Astrocyte of the cerebellum (primary cell): ENCODE results near the gene OR4D9.

Experiments
- DNase-seq: peaks from one replicate; pipeline ENCODE4 v3.0.0-alpha.2; 2011; ENCODE audit warnings: low read depth
- H3K4me3 ChIP-seq: 2 replicates; pipeline ENCODE4 v1.5.1; 2011; ENCODE audit warnings: mild to moderate bottlenecking, low read depth, low read length, moderate library complexity
- in situ Hi-C: cut with HindIII; loops from 2 replicates; pipeline ENCODE4 v1.10.0; 2017; ENCODE audit warnings: low sequenced_read_pairs
- TF ChIP-seq, protein P1 (sequence below): IDR thresholded peaks from 2 replicates; pipeline ENCODE4 v1.5.1; 2012; ENCODE audit warnings: low read length, low read depth, moderate library complexity, mild to moderate bottlenecking; ENCODE audit errors: missing control alignments

Gene OR4D9

DNA sequence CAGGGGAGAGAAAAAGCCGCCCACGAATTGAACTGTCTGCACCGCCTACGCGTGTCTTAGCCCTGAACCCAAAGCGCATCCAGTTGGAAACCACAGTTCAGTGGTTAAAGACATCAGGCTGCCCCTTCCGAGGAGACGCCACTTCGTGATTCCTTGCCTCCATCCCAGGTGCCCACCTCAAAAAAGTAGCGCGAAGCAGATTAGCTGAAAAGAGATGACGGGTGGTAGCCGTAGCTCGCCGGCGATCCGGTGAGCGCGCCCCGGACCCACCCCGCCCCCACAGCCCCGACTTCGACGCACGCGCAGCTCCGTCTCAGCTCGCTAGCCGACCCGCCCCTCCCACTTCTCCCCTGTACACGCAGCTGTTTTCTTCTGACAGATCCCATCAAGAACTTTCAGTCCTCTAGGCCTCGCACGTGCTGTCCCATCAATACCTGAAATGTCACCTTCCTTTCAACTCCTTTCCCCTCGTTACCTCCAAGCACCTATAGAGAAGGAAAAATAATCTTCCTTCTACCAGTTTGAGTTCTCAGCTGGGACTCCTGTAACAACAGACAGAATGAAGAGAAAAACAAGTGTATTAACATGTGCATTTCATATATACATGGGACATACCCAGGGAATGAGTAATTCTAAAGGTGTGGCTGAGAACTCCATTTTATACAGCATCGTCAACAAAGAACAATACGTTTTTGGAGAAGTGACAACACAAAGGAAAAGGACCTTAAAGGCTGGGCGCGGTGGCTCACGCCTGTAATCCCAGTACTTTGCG lies 49.5 kb downstream of the OR4D9 start:
- TF ChIP-seq, protein P1, sequence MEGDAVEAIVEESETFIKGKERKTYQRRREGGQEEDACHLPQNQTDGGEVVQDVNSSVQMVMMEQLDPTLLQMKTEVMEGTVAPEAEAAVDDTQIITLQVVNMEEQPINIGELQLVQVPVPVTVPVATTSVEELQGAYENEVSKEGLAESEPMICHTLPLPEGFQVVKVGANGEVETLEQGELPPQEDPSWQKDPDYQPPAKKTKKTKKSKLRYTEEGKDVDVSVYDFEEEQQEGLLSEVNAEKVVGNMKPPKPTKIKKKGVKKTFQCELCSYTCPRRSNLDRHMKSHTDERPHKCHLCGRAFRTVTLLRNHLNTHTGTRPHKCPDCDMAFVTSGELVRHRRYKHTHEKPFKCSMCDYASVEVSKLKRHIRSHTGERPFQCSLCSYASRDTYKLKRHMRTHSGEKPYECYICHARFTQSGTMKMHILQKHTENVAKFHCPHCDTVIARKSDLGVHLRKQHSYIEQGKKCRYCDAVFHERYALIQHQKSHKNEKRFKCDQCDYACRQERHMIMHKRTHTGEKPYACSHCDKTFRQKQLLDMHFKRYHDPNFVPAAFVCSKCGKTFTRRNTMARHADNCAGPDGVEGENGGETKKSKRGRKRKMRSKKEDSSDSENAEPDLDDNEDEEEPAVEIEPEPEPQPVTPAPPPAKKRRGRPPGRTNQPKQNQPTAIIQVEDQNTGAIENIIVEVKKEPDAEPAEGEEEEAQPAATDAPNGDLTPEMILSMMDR: no peak
- no peak for DNase-seq
- in situ Hi-C loops: no loop called here
- peak overlapping the region; percentile 96 for H3K4me3 ChIP-seq

DNA sequence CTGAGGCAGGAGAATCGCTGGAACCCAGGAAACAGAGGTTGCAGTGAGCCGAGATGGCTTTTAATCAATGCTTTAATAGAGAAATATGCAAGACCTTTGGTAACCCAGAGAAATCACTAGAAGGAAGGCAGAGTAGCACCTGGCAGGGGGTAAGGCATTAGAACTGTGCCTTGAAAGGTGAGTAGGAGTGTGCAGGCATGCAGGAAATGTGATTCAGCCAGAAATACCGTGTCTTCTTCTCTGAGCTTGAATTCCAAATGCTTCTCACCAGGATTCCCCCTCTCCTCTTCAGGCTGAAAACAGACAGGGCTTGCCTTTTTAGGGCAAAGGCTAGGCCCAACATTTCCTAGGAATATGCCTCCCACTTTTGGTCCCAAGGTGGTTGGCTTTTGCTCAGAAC lies 51.0 kb downstream of the OR4D9 start:
- no peak for DNase-seq
- no peak overlapping the region for H3K4me3 ChIP-seq
- TF ChIP-seq, protein P1: no peak
- in situ Hi-C loops: no loop called here
